ENCODE measurements around the gene LRIG2.
"Not testable (repeated sequence)": the region's sequence is repeated elsewhere in the genome, so short reads cannot be mapped to it uniquely, and the experiment has no call there.

Gene LRIG2

GRCh38 chr1:113072757-113073478 lies at the start of gene LRIG2:
Gene LRIG2 (plus strand): TSS chr1:113073198. CDS start chr1:113073407, 209 bp downstream.
- DNase-seq: peak; percentile 97

- not testable (repeated sequence) for DNase-seq
Measured at GRCh38 chr1:113023316-113023715, 49.7 kb upstream of the LRIG2 start.

GRCh38 chr1:113027007-113027406 lies 46.0 kb upstream of the LRIG2 start:
- DNase-seq: no peak

- no peak for DNase-seq
Measured at GRCh38 chr1:113027449-113027848, 45.5 kb upstream of the LRIG2 start.

- DNase-seq: no peak
Measured at GRCh38 chr1:113029822-113030221, 43.2 kb upstream of the LRIG2 start.

- DNase-seq: no peak
Measured at GRCh38 chr1:113031171-113031933, 41.6 kb upstream of the LRIG2 start.

GRCh38 chr1:113035086-113035485 lies 37.9 kb upstream of the LRIG2 start:
- DNase-seq: no peak

- no peak for DNase-seq
Measured at GRCh38 chr1:113036639-113037321, 36.2 kb upstream of the LRIG2 start.

GRCh38 chr1:113040041-113040440 lies 33.0 kb upstream of the LRIG2 start:
- DNase-seq: no peak

- DNase-seq: no peak
Measured at GRCh38 chr1:113040718-113041412, 32.1 kb upstream of the LRIG2 start.

- no peak for DNase-seq
Measured at GRCh38 chr1:113041569-113042284, 31.3 kb upstream of the LRIG2 start.

- peak; percentile 68 for DNase-seq
Measured at GRCh38 chr1:113042285-113043143, 30.5 kb upstream of the LRIG2 start.

GRCh38 chr1:113043144-113043488 lies 29.9 kb upstream of the LRIG2 start:
- DNase-seq: not testable (repeated sequence)

- no peak for DNase-seq
Measured at GRCh38 chr1:113046569-113046968, 26.4 kb upstream of the LRIG2 start.

GRCh38 chr1:113048064-113048463 lies 24.9 kb upstream of the LRIG2 start:
- no peak for DNase-seq

- no peak for DNase-seq
Measured at GRCh38 chr1:113053344-113054126, 19.5 kb upstream of the LRIG2 start.

- DNase-seq: no peak
Measured at GRCh38 chr1:113055570-113055969, 17.4 kb upstream of the LRIG2 start.

GRCh38 chr1:113057006-113057405 lies 16.0 kb upstream of the LRIG2 start:
- no peak for DNase-seq

GRCh38 chr1:113058941-113059706 lies 13.9 kb upstream of the LRIG2 start:
- DNase-seq: no peak

- DNase-seq: not testable (repeated sequence)
Measured at GRCh38 chr1:113063456-113063855, 9.5 kb upstream of the LRIG2 start.
